ENCODE data around the gene ACTRT2.

The ACTRT2 gene

GRCh38 chr1:3021233-3021671, at the start of gene ACTRT2:
Gene ACTRT2 (plus strand): TSS chr1:3021467. CDS start chr1:3021687, 220 bp downstream.
- DNase-seq (ENCODE audit: insufficient read length, low spot score): no peak
- no peak for FAIRE-seq

- DNase-seq (ENCODE audit: insufficient read length, low spot score) (no peak), FAIRE-seq (no peak)
Measured at GRCh38 chr1:2971609-2972008, 49.7 kb upstream of the ACTRT2 start.

GRCh38 chr1:2972011-2972878, 49.0 kb upstream of the ACTRT2 start:
- no peak for FAIRE-seq
- no peak for DNase-seq (ENCODE audit: insufficient read length, low spot score)

DNA sequence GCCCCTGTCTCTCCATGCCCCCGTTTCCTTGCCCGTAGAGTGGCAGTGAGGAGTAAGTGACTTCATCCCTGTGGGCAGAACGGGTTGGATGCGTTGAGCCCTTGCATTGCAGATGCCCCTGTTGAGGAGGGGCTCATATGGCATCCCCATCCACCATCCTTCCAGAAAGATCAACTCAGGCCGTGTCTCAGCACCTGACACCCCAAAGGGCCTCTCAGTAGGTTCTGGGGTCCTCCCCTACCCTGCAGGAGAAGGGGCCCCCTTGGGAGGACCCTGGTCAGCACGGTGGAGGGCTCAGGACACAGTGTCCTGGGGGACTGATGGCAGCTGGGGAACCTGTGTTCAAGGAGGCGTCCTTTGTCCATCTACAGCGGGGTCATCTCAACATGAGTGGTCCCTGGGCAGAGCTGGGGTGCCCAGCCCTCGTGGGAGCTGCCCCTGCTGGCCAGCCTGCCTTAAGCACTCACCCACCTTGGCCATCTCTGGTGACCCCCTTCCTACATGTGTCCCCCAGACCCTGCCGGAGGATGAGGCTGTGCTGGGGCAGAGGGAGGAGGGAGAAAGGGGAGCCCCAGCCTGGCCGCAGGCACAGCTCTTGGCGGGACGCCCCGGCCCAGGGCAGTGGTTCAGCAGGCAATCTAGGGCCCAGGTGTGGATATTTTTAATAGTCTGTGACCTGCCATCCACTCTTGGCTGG, 48.2 kb upstream of the ACTRT2 start:
- FAIRE-seq (no peak), DNase-seq (ENCODE audit: insufficient read length, low spot score) (no peak)

GRCh38 chr1:2973601-2974593, 47.4 kb upstream of the ACTRT2 start:
- FAIRE-seq (no peak), DNase-seq (ENCODE audit: insufficient read length, low spot score) (no peak)

DNA sequence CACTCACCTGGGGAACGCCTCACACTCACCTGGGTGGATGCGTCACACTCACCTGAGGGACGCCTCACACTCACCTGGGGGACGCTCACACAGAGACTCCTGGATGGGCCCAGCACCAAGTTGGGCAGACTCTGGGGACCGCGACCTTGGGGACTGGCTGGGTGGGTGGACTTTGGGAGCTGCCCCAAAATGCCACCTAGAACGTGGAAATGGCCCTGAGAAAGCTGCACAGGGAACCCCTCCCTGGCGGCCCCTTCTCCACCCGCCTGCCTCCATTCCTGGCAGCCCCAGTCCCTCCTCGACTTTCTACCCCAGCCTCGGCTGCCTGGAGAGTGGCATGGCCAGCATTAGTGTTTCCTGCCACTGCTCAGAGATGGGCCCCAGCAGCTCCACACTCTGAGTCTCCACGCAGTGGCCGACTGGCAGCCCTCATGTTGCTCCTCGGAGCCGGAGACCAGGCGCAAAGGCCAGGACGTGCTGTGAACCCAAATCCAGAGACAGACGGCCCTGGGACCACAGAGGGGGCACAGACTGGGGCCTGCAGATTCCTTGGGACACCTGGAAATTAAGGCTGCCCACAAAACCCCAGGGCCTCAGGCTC, 46.5 kb upstream of the ACTRT2 start:
- DNase-seq (ENCODE audit: insufficient read length, low spot score): no peak
- FAIRE-seq: no peak

DNA sequence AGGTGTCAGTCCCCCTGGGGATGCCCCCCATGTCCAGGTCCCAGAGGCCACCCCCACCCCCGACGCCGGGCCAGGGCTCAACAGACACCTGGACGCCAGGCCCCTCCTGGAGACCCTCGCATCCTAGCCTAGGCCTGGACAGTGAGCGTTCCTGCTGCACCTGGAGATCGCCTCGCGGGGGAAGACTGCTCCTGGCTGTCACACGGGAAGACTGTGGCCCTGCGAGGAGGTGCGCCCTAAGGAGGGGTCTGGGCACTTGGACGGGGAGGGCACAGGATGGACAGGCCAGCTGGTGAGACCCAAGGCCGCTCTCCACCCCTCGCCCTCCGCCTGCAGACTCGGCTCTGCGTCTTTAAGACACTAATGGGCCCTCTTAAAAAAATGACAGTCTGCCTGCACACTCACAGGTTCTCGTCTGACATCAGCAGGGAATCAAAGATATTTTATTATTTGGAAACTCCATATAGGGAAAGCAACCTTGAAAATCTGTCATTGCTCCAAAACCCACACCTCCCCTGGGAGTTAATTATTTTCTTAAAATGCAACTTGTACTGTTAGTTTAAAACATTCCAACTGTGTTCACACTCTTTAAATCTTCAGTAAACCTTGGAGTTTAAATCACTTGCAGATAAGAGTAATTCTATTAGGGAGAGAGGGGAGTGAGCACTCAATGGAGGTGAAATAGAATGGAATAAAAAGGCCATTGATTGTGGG, 45.6 kb upstream of the ACTRT2 start:
- DNase-seq (ENCODE audit: insufficient read length, low spot score): no peak
- no peak for FAIRE-seq

- FAIRE-seq: no peak
- DNase-seq (ENCODE audit: insufficient read length, low spot score): no peak
Measured at GRCh38 chr1:2976180-2976562, 45.1 kb upstream of the ACTRT2 start.

GRCh38 chr1:2977886-2978611, 43.2 kb upstream of the ACTRT2 start:
- FAIRE-seq (no peak), DNase-seq (ENCODE audit: insufficient read length, low spot score) (no peak)

- no peak for FAIRE-seq
Measured at GRCh38 chr1:2978691-2979190, 42.5 kb upstream of the ACTRT2 start.

DNA sequence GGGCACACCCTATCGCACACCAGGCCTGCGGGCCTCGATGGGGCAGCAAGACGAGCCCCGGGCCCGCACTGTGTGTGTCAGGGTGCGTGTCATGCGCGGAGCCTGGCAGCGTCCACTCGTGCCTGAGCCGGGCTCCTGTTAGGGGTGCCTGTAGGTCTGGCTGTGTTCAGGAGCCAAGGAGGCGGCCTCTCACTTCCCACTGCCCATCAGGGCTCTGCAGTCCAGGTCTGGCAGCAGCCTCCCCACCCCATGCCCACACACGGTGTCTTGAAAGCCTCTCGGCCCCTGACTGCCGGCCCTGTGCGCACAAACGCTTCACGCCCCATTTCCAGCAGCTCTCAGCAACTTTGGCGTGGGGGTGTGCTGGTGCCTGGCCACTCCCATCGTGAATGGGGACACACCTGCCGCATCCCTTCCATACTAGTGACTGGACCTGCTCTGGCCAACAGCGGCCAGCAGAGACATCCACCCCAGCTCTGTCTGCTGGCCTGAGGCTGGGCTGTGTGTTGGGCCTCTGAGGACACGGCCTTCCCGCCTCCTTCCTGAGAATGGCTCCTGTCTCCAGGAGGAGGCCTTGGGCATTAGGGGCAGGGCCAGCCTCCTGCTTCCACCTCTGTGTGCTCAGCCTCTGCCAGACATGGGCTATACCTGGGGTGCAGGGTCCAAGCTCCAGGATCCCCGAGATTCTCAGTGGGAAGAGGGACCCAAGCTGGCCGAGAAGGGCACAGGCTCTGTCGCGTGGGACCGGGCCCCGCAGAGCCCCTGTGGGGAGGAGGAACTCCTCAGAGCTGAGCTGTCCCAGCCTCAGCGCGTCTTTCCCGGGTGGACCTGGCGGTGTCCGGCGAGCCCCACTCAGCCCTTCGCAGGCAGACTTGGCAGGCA, 41.8 kb upstream of the ACTRT2 start:
- DNase-seq (ENCODE audit: insufficient read length, low spot score) (no peak), FAIRE-seq (no peak)

More at GRCh38 chr1:2978691-2979190, 42.5 kb upstream of the ACTRT2 start:
- no peak for DNase-seq (ENCODE audit: insufficient read length, low spot score)

- no peak for FAIRE-seq
Measured at GRCh38 chr1:2980073-2980791, 41.0 kb upstream of the ACTRT2 start.

DNA sequence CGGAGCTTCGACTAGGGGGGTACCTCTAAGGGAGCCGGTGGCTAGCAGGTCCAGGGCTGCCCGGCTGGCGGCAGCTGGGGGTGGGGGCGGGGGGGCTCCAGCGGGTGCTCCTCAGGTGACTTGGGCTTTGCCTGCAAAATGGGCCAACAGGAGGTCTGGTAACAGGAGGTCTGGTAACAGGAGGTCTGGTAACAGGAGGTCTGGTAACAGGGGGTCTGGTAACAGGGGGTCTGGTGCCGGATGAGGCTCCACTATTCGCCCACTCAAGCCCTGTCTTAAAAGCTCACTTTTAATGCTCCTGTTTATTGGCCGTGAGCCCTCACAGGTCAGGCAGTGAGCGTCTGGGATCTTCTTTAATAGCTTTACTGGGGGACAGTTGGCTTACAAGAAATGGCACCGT, 40.4 kb upstream of the ACTRT2 start:
- no peak for FAIRE-seq

More at GRCh38 chr1:2980073-2980791, 41.0 kb upstream of the ACTRT2 start:
- DNase-seq (ENCODE audit: insufficient read length, low spot score): no peak

GRCh38 chr1:2981388-2981787, 39.9 kb upstream of the ACTRT2 start:
- DNase-seq (ENCODE audit: insufficient read length, low spot score): no peak

More for the DNA sequence above, 40.4 kb upstream of the ACTRT2 start:
- DNase-seq (ENCODE audit: insufficient read length, low spot score): no peak

DNA sequence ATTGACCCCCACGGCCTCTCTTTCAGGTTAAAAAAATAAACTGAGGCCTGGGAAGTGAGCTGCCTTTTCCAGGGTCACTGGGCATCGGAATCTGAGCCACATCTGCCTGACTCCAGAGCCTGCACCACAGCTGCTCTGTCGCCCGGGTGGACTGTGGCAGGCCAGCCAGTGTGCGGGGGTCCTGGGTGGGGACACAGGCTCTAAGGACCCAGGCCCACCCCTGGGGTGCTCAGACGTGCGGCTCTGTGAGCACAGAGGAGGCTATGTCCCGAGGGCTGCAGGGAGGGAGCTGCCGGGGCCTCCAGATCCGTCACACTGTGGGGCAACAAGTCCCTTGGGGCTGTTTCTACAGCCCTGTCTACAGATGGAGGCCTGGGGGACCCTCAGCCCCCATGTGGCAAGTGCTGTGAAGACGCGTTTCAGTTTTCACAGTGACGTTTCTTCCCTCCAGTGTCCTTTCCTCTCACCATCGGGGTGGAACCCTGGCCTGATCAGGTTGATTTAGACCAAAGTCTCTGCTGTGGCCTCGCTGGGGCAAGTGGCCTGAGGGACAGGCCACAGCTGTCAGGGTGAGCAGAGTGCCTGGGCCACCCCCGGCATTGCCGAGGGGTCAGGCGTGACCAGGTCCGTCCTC, 39.2 kb upstream of the ACTRT2 start:
- FAIRE-seq: no peak
- no peak for DNase-seq (ENCODE audit: insufficient read length, low spot score)

More at GRCh38 chr1:2981388-2981787, 39.9 kb upstream of the ACTRT2 start:
- no peak for FAIRE-seq

GRCh38 chr1:2982615-2983318, 38.5 kb upstream of the ACTRT2 start:
- DNase-seq (ENCODE audit: insufficient read length, low spot score): no peak
- FAIRE-seq: no peak
